ENCODE measurements around the gene STXBP6.
A peak's percentile ranks its signal among the peaks of the same experiment; 100 is the strongest.

Gene STXBP6

GRCh38 chr14:25050269-25051150 lies 563 bp upstream of the STXBP6 start:
- peak; percentile 8 to 36 for DNase-seq

GRCh38 chr14:25049093-25049567 lies 817 bp downstream of the STXBP6 start:
- no peak for DNase-seq

GRCh38 chr14:25048170-25049016 lies 1.6 kb downstream of the STXBP6 start:
- DNase-seq: no peak

GRCh38 chr14:25046301-25046943 lies 3.5 kb downstream of the STXBP6 start:
- no peak for DNase-seq

GRCh38 chr14:25044106-25044698 lies 5.7 kb downstream of the STXBP6 start:
- DNase-seq: no peak

GRCh38 chr14:25042362-25043299 lies 7.3 kb downstream of the STXBP6 start:
- peak; percentile 5 to 27 for DNase-seq

GRCh38 chr14:25041898-25042297 lies 8.0 kb downstream of the STXBP6 start:
- DNase-seq: no peak

GRCh38 chr14:25041484-25041883 lies 8.5 kb downstream of the STXBP6 start:
- DNase-seq: no peak

GRCh38 chr14:25039933-25040332 lies 10.0 kb downstream of the STXBP6 start:
- no peak for DNase-seq

- no peak for DNase-seq
Observed at GRCh38 chr14:25038044-25038668, 11.8 kb downstream of the STXBP6 start.

GRCh38 chr14:25037032-25037431 lies 12.9 kb downstream of the STXBP6 start:
- no peak for DNase-seq

- DNase-seq: no peak
Observed at GRCh38 chr14:25034803-25035681, 14.9 kb downstream of the STXBP6 start.

GRCh38 chr14:25033358-25033757 lies 16.6 kb downstream of the STXBP6 start:
- no peak for DNase-seq

- DNase-seq: peak; percentile 20 to 21
Observed at GRCh38 chr14:25032092-25032784, 17.7 kb downstream of the STXBP6 start.

- DNase-seq: no peak
Observed at GRCh38 chr14:25026476-25027137, 23.3 kb downstream of the STXBP6 start.

GRCh38 chr14:25019892-25020291 lies 30.1 kb downstream of the STXBP6 start:
- DNase-seq: no peak

- no peak for DNase-seq
Observed at GRCh38 chr14:25017562-25017961, 32.4 kb downstream of the STXBP6 start.

GRCh38 chr14:25015761-25016160 lies 34.2 kb downstream of the STXBP6 start:
- DNase-seq: no peak

GRCh38 chr14:25014440-25014839 lies 35.5 kb downstream of the STXBP6 start:
- no peak for DNase-seq

Data from inflammatory macrophage (primary cell).